Progenitor cell of endocrine pancreas (in vitro differentiated cells): ENCODE measurements around the gene MSANTD1. TPM values are rescaled to one million over a fixed set of nuclear protein-coding genes. Genes with fewer than 3 reads are reported as not detected.

Experiments
- DNase-seq: peaks from one replicate; pipeline ENCODE4 v3.0.0; 2021; ENCODE audit warnings: low spot score; ENCODE audit not compliant: unreplicated experiment
- H3K27ac Mint-ChIP-seq: 2 replicates; pipeline ENCODE4 v1.8.0; 2021; ENCODE audit warnings: mild to moderate bottlenecking, moderate library complexity, mixed read lengths
- H3K27me3 Mint-ChIP-seq: 2 replicates; pipeline ENCODE4 v1.8.0; 2021; ENCODE audit warnings: mixed read lengths
- H3K36me3 Mint-ChIP-seq: 2 replicates; pipeline ENCODE4 v1.8.0; 2022; ENCODE audit warnings: mixed read lengths; ENCODE audit not compliant: insufficient read depth
- H3K4me1 Mint-ChIP-seq: 2 replicates; pipeline ENCODE4 v1.8.0; 2021; ENCODE audit warnings: low read depth, mixed read lengths
- H3K4me3 Mint-ChIP-seq: 2 replicates; pipeline ENCODE4 v1.8.0; 2021; ENCODE audit warnings: low read depth, mild to moderate bottlenecking, moderate library complexity, mixed read lengths
- H3K9me3 Mint-ChIP-seq: 2 replicates; pipeline ENCODE4 v1.8.0; 2021; ENCODE audit warnings: low read depth, mixed read lengths
- CTCF ChIP-seq: fragments of 200-600 bp; sonication (generic); IDR thresholded peaks from one replicate; pipeline ENCODE4 v1.5.0; 2021; ENCODE audit warnings: antibody characterized with exemption, mild to moderate bottlenecking; ENCODE audit not compliant: unreplicated experiment
- total RNA-seq: library from RNA; stranded (reverse); gene quantifications from 2 replicates; pipeline ENCODE4 v1.2.1, GENCODE V29; 2021

Gene MSANTD1
- total RNA-seq, 1 donor from 2014 or later, result 2.1 TPM

- Mint-ChIP-seq H3K9me3 (no peaks in the 10 kb centered on the region), H3K4me3 (no peak overlapping the region), H3K36me3 (peaks cover 4% of the 10 kb centered on the region), H3K27me3 (no peaks in the 10 kb centered on the region), H3K4me1 (no peaks in the 10 kb centered on the region), H3K27ac (no peak overlapping the region)
- no peak for TF ChIP-seq CTCF
- DNase-seq, result no peak
Measured at GRCh38 chr4:3257556-3258482, 8.9 kb downstream of the MSANTD1 start.

GRCh38 chr4:3261411-3262207, 12.7 kb downstream of the MSANTD1 start:
- no peak for DNase-seq
- H3K27me3 Mint-ChIP-seq, result no peaks in the 10 kb centered on the region
- no peaks in the 10 kb centered on the region for H3K9me3 Mint-ChIP-seq
- H3K4me1 Mint-ChIP-seq, result no peaks in the 10 kb centered on the region
- no peak overlapping the region for H3K27ac Mint-ChIP-seq
- H3K4me3 Mint-ChIP-seq, result no peak overlapping the region
- H3K36me3 Mint-ChIP-seq, result peaks cover 4% of the 10 kb centered on the region
- TF ChIP-seq CTCF, result no peak

- Mint-ChIP-seq H3K27me3 (no peaks in the 10 kb centered on the region), H3K36me3 (peaks cover 4% of the 10 kb centered on the region), H3K9me3 (no peaks in the 10 kb centered on the region), H3K4me1 (no peaks in the 10 kb centered on the region), H3K4me3 (no peak overlapping the region), H3K27ac (no peak overlapping the region)
- no peak for DNase-seq
- TF ChIP-seq CTCF, result no peak
Measured at GRCh38 chr4:3262208-3263052, 13.5 kb downstream of the MSANTD1 start.

GRCh38 chr4:3263053-3263875, 14.3 kb downstream of the MSANTD1 start:
- Mint-ChIP-seq H3K27ac (peak overlapping the region; percentile 2), H3K36me3 (peaks cover 4% of the 10 kb centered on the region), H3K4me3 (no peak overlapping the region), H3K27me3 (no peaks in the 10 kb centered on the region), H3K4me1 (no peaks in the 10 kb centered on the region), H3K9me3 (no peaks in the 10 kb centered on the region)
- no peak for TF ChIP-seq CTCF
- DNase-seq, result no peak
